ENCODE data around the gene NUP107. TPM values are rescaled to one million over a fixed set of nuclear protein-coding genes. Genes with fewer than 3 reads are reported as not detected.
"Not testable (repeated sequence)": the region's sequence is repeated elsewhere in the genome, so short reads cannot be mapped to it uniquely, and the experiment has no call there.

Gene NUP107
- polyA plus RNA-seq (2013, experiment 1 of 2; ENCODE audit: insufficient read length), result 38.0 TPM
- polyA plus RNA-seq (2013, experiment 2 of 2; ENCODE audit: insufficient read length), result 37.3 TPM

DNA sequence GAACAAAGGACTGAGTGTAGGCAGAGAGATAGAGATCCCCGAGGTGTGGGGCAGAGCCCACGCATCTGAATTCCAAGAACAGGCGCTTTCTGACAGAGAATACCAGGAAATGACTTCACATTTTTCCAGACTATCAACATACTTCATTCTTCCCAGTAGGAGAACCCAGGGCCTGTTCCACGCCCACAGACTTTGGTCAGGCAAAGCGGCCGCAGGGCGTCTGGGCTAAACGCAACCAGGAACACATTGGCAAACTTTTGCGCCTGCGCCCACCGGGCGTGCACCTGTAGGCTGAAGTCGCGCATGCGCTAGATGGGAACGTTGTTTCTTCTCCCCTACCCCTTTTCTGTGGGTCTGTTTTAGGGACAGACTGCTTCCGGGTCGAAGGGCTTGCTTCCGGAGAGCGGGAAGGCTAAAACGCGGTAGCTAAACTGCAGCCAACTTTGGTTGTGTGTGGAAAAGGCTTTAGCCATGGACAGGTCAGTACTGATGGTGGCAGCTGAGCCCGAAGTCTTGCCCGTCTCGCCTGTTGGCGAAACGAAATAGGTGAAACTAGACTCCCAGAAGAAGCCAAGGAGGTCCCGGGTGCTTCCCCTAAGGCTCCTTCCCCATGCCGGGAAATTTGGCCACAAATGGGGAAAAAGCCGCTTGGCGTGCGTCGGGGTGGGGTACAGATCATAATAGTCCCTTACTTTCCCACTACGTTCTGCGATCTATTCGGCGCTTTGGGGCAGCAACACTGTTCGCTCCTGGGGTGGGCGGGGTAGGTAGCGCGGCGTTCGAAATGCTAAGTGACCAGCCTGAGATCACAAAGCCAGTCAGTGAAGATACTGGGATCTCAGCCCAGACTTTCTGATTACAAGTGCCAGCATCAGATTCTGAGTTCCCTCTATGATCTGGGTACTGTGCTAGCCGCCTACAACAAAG is at the start of gene NUP107:
Gene NUP107 (plus strand): TSS at position 384 of the 927 bp plus-strand sequence. CDS start 88 bp downstream, at position 472.
- DNase-seq, result peak; percentile 98

DNA sequence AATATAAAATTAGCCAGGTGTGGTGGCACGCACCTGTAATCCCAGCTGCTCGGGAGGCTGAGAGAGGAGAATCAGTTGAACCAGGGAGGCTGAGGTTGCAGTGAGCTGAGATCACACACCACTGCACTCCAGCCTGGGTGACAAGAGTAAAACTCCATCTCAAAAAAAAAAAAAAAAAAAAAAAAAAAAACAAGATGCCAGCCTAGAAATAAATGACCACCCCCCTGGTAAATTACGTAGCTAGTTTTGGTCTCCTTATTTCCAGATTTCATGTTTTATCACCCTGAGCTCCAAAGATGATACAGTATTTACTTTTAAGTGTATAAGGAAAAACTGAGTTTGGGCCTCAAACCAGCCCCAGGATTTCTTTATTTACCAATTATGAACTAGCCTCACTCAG is 49.3 kb upstream of the NUP107 start:
- DNase-seq, result not testable (repeated sequence)

DNA sequence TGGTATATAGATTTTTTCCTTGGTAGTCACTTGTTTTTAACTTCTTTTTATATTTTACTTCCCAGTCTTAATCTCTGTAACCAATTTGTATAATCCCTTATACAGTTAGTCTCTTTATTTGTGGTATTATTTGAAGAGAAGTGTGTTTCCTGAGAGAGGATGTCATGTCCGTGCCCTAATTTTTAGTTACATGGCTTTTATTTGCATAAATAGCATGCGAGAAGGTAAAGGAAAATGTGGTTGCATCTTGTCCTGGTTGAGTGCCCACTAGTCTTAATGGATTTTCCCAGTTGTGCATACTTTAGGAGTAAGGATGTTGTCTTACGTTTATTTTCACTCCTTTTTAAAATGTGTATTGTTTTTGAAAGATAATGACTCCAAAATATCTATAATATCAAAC is 48.6 kb upstream of the NUP107 start:
- DNase-seq, result no peak

DNA sequence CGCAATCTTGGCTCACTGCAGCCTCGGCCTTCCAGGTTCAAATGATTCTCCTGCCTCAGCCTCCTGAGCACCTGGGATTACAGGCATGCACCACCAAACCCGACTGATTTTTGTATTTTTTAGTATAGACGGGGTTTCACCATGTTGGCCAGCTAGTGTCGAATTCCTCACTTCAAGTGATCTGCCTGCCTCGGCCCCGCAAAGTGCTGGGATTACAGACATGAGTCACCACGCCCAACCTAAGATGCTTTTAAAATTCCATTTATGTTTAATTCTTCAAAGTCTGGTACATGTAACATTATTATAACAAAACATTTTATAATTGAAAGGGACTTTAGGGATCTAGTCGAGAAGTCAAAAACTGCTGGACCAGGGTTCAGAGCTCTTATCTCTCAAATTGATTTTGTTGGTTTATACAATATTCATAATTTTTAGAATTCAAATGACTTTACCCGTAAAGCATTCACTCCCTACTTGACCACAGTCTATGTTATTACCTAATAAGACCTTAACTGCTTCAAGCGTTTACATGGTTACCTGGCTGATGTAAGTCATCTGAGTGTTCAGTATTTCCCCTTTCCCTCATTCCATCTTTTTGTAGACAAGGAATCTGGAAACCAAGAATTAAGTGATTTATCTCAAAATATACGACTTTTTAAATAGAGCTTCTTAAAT is 47.9 kb upstream of the NUP107 start:
- DNase-seq, result no peak

DNA sequence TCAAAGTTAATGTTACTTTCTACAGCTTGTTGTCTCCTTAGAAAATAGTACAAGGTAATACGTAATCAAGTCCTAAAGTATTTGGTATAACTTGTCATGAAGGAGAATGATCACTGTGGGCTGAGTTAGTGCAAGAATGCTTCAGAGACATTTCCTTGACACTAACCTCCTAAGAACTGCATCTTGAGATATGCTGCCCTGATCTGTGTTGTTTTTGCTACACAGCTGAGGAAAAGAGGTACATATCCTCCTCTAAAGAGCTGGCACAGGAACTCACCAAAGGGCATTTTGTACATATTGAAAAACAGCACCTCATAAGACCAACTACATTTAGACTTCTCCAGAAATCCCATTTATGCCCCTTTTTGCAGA is 47.4 kb upstream of the NUP107 start:
- no peak for DNase-seq

DNA sequence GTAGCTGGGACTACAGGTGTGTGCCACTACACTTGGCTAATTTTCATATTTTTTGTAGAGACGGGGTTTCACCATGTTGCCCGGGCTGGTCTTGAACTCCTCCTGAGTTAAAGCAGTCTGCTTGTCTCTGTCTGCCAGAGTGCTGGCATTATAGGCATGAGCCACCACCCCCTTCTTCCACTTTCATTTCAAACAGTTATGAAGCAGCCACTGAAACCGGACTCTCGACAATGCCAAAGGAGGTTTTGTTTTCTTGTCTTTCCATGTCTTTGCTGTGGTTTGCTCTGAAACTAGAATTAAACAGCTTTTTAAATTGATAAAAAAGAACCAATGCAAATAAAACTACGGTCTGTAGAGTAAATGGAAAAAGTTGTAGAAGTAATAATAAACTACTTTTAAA is 45.6 kb upstream of the NUP107 start:
- DNase-seq, result no peak

DNA sequence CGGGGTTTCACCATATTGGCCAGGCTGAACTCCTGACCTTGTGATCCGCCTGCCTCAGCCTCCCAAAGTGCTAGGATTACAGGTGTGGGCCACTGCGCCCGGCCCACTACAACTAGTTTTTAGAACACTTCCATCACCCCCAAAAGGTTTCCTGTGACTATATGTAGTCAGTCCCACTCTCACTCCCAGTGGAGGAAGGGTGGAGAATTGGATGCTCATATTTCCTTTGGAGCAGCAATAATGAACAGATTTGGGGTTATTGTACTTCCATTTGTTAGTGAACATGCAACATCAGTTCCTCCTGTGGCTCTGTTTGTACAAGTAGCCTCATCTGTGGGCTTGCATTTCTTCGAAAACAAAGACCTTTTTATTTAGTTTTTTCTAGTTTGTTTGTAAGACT is 40.3 kb upstream of the NUP107 start:
- DNase-seq, result no peak

DNA sequence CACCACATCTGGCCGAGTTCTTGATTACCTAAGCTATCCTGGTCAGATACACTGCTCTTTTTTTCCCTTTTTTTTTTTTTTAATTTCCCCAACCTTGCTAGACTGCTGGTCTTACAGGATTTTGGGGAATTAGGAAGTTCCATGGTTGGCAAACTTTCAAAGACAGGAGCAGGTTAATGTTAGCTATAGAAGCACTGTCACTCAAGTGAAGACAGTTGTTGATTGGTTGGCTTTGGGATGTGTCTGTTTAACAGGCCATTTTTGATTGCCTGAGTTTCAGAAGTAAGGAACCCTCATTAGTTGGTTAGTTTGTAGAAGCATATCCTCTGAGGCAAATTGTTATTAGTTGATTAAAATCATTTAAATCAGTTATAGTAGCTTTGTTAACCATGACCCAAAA is 39.3 kb upstream of the NUP107 start:
- no peak for DNase-seq

DNA sequence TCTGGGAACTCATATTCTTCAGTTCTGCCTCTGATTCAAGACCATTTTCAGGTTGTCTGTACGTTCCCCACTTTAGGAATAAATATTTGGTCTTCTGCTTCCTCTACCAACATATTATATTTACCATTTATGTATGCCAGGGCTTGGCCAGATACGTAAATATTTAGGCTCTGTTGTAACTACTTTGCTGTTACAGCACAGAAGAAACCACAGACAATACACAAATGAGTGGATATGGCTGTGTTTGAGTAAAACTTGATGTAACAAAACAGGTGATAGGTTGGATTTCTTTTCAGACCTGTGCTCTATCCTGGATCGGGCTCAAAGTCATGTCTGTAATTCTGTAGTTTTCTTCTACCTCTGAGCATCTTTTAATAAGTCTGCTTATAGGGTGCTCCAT is 38.6 kb upstream of the NUP107 start:
- DNase-seq, result no peak

DNA sequence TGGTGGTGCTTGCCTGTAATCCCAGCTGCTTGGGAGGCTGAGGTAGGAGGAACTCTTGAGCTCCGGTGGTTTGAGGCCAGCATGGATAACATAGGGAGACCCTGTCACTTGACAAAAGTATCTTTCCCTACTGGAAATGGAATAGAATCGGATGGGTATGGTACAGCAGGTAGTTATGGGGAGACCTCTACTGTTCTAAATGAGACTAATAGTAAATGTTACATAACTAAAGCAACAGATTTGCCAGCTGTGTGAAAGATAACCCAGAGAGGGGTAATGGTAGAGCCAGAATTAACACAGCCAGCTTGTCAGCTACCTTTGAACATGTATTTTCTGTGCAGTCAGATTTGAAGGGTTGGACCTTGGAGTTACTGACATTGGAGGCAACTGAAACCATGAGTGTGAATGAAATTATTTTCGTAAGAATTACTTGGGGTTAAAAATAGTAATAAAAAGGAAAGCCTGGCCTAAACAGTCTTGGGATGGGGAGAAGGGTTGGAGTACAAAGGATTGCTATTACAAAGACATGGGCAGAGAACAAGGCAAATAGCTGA is 21.7 kb upstream of the NUP107 start:
- no peak for DNase-seq

DNA sequence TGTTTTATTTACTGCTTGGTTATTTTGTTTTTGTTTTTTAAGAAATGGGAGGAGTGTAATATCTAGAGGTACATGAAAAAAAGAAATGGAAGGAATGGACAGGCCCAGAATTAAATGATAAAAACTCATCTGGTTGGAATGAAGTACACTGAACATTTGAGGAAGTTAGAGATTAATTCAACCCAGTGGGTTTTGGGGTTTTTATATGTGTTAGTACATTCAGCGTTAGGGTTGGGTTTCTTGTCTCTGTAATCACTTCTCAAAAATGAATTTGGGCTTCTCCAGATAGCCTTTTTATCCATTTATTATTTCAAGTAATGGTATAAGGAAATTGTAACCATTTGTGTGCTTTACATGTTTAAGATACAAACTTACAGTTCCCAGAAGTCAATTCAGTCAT is 19.5 kb upstream of the NUP107 start:
- no peak for DNase-seq

DNA sequence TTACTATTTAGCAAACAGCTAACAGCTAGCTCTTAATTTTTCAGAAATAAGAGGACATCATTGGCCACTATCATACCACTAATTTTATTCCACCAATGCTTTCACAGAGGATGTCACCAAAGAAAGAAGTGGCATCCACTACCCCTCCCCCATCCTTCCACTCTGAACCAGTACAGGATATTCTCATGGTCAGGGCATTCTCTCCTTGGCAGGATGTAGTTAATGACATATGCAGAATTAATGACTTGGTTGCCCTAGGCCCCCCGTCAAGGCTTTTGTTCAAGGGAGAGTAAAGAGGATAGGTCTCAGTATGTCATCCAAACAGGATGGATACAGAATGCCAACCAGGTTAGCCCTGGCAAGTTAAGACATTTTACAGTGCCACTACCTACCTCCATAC is 18.9 kb upstream of the NUP107 start:
- DNase-seq, result peak; percentile 6

DNA sequence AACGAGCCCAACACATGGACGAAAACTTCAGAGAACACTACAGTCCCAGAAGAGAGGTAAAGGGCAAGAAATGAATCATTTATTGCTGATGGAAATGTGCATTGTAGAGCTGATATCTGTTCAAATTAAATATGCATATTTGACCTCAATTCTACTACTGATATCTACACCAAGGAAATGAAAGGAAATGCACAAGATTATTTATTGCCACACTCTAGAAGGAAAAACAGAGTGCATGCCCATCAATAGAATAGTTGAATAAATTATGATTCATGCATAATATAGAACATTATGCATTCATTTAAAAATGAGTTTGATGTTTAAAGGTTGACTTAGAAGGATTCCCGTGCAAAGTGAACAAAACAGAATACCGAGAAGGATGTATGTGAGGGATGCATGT is 15.6 kb upstream of the NUP107 start:
- DNase-seq, result no peak

DNA sequence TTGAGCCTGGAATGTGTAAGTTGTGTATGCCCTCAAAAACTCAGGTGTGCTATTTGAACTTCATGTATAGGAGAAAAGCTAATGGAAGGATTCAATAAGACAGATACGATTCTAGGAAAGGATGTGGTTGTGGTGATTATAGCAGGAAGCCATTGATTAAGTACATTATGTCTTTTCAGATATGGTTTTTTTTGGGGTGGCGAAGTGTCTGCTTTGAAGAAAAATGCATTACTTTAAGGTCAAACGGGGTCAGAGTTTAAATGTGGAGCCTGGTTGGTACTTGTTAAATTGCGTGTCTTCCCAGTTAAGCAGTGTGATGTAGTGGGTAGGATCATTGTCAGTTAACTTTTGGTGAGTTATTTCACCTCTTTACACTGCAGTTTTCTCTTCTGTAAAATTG is 13.0 kb upstream of the NUP107 start:
- DNase-seq, result no peak

DNA sequence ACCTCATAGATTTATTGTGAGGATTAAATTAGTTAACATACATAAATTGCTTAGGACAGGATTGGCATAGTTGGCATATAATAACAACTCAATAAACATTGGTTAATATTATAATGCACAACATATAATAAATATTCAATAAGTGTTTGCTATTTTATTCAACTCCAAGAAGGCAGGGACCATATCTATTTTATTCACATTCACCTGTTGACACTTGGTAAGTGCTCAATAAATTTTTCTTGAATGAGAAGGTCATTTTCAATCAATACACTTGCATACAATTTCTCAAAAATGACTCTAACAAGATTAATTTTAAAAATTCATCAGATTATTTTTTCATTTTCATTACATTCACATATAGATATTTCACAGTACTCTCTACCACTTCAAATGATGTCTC is 12.4 kb upstream of the NUP107 start:
- DNase-seq, result no peak

DNA sequence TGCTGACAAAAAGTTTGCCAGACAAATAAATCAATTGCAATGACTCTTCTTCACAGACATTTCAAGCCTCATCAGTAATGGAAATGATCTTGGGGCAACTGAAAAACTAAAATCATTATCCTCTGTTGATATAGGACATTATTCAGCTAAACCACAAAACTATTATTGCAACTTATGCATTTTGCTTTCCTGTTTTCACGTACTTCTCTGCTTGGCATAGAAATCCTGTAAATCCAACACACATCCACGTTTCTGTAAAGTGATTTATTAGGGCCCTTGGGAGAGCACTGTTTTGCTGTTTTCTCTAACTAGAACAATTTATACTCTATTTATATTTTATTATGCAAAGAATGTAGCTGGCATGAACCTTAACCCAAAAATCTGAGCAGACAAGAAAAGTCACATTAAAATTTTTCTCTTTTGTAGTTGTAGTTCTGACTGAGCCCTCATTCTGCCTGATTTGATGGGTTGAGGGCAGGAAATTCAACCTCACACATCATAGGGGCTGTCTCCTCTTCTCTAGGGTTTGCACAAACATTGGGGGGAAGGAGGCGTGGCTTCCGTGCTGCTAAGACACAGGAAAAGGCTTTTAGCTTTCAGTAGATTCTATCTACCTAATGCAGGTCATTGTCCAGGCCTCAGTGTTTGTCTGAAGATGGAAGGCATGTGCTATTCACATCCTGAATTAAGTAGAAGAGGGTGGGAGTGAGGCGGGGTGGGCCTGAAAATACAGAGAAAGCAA is 11.5 kb upstream of the NUP107 start:
- DNase-seq, result peak; percentile 19

DNA sequence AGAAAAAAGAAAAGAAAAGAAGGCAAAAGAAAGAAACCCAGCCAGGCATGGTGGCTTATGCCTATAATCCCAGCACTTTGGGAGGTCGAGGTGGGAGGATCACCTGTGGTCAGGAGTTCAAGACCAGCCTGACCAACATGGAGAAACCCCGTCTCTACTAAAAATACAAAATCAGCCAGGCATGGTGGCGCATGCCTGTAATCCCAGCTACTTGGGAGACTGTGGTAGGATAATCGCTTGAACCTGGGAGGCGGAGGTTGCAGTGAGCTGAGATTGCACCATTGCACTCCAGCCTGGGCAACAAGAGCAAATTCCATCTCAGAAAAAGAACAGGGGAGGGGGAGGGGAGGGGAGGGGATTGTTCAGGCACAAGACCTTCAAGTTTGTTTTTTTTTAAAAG is 9.9 kb upstream of the NUP107 start:
- DNase-seq, result not testable (repeated sequence)

DNA sequence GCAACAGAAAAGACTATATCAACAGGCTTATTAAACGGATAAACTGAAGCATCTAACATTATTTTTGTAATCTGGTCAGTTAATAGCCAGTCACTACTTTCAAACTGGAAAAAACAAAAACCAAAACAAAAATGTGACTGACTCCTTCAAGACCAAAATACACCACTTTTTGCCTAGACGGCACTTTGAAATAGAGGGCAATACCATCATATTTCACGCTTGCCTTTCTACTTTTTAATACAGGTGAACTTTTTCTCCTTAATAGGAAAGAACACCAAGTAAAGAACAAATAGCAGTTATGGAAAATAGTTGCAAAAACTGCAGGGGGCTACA is 550 bp upstream of the NUP107 start:
- DNase-seq, result no peak

DNA sequence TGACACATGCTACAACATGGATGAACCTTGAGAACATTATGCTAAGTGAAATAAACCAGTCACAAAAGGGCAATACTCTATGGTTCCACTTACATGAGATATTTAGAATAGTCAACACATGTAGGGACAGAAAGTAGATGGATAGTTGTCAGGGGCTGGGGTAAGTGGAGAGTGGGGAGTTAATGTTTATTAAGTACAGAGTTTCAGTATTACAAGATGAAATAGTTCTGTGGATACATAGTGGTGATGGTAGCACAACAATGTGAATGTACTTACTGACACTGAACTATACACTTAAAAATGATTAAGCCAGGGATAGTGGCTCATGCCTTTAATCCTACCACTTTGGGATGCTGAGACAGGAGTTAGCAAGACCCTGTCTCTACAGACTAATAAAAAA is 8.7 kb downstream of the NUP107 start:
- DNase-seq, result no peak

DNA sequence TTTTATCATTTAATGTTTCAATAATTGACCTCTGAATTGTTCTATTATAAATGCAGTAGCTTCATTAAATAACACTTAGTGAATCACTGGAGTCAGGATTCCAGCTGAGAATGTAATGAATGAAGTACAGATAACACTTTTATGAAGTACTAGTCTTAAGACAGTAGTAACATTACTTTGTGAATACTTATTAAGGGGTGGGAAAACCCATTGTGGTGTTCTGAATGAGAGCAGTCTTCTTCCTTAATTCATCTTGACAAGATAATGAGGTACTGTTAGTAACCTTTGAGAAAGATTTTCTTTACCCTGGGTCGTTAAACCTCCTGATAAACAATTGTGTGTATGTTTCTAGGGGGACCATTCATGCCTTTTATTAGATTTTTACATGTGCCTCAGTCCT is 12.7 kb downstream of the NUP107 start:
- no peak for DNase-seq

DNA sequence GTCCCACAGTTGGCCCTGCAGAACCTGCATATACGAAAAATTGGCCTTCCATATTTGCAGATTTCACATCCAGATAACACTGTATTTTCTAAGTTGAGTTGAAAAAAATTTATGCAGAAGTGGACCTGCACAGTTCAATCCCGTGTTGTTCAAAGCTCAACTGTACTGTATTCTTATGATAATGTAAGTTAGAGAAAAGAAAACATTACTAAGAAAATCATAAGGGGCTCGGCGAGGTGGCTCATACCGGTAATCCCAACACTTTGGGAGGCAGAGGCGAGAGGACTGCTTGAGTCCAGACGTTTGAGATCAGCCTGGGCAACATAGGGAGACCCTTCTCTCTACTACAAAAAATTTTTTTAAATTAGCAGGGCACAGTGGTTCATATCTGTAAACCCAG is 41.0 kb downstream of the NUP107 start:
- DNase-seq, result no peak

DNA sequence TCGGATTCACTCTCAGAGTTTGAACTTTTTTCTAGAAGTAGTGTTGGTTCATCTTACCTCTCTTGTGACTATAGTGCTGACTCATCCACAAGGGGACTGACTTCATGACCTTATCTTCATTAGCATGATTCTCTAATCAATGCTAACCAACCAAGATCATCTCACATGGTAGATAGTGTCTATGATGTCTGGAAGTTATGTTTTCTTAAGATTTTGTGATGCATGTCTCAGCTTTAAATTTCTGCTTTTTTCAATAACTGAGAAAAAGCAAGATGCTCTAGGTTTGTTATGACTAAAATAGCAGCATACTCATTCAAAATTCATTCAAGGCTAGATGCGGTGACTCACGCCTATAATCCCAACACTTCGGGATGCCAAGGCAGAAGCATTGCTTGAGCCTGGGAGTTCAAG is 46.9 kb downstream of the NUP107 start:
- DNase-seq, result peak; percentile 62

DNA sequence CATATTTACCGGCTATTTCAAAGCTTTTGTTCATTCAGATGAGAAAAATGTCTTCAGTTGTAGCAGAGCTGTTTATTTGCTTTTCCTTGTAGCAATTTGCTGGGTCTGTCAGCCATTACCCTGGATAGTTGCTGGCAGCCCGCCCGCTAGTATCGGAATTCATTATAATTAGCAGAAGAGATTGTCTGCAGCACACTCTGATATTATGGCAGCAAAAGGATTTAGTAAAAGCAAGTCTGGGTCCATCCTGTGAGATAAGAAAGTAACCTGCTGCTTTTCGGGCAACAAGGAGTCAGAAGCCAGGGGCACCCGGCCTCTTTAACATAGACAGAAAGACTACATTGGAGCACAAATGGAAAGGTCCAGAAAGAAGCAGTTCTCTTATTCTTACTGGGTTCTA is 53.1 kb downstream of the NUP107 start:
- no peak for DNase-seq

Measured in fibroblast of skin of scalp (primary cell).